ENCODE data around the gene TEX22.

DNA sequence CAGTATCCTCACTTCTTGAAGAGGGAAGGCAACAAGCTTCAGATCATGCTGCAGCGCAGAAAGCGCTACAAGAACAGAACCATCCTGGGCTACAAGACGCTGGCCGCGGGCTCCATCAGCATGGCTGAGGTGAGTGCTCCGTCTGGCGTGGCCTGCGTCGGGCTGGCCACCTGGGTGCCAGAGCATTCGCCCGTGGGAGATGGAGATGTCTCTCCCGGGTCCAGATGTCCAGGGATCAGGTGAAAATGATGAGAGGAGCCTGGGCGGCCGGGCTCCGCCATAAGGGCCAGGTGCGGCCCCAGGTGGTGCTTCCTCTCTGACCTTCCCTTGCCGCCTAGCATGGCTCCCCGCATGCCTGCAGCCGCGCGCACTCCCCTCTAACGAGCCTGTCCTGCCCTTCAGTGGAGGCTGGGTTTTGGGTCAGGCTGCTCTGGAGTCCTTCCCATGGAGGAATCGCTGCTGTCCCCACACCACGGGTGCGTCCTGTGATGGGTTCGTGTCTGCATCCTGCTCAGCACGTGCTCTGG lies 43.2 kb upstream of the TEX22 start:
- TF ChIP-seq TAF1 (conservative IDR thresholded peaks at IDR 0.05) (no peak), RAD21 (IDR thresholded peaks at IDR 0.05) (no peak), RXRA (IDR thresholded peaks at IDR 0.05) (no peak), JUND (IDR thresholded peaks at IDR 0.05) (no peak)
- TF ChIP-seq, protein P1, sequence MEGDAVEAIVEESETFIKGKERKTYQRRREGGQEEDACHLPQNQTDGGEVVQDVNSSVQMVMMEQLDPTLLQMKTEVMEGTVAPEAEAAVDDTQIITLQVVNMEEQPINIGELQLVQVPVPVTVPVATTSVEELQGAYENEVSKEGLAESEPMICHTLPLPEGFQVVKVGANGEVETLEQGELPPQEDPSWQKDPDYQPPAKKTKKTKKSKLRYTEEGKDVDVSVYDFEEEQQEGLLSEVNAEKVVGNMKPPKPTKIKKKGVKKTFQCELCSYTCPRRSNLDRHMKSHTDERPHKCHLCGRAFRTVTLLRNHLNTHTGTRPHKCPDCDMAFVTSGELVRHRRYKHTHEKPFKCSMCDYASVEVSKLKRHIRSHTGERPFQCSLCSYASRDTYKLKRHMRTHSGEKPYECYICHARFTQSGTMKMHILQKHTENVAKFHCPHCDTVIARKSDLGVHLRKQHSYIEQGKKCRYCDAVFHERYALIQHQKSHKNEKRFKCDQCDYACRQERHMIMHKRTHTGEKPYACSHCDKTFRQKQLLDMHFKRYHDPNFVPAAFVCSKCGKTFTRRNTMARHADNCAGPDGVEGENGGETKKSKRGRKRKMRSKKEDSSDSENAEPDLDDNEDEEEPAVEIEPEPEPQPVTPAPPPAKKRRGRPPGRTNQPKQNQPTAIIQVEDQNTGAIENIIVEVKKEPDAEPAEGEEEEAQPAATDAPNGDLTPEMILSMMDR (IDR thresholded peaks at IDR 0.05; ENCODE audit: low read depth, low read length, missing input control) = no peak
- TF ChIP-seq, protein P2, sequence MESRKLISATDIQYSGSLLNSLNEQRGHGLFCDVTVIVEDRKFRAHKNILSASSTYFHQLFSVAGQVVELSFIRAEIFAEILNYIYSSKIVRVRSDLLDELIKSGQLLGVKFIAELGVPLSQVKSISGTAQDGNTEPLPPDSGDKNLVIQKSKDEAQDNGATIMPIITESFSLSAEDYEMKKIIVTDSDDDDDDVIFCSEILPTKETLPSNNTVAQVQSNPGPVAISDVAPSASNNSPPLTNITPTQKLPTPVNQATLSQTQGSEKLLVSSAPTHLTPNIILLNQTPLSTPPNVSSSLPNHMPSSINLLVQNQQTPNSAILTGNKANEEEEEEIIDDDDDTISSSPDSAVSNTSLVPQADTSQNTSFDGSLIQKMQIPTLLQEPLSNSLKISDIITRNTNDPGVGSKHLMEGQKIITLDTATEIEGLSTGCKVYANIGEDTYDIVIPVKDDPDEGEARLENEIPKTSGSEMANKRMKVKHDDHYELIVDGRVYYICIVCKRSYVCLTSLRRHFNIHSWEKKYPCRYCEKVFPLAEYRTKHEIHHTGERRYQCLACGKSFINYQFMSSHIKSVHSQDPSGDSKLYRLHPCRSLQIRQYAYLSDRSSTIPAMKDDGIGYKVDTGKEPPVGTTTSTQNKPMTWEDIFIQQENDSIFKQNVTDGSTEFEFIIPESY (IDR thresholded peaks at IDR 0.05) = no peak

Data from liver (tissue), 3 donors.